K562 (cell line): Measurements from ENCODE around the gene BCL3. TPM values are rescaled to one million over a fixed set of nuclear protein-coding genes. Genes with fewer than 3 reads are reported as not detected.

Experiments
- ARHGAP35 ChIP-seq: fragments of 450-650 bp; IDR thresholded peaks from 2 replicates; pipeline ENCODE4 v1.6.1; 2018; ENCODE audit not compliant: partially characterized antibody
- CREB3 ChIP-seq: fragments of 450-650 bp; conservative IDR thresholded peaks from 2 replicates; pipeline ENCODE4 v1.6.1; 2016; ENCODE audit warnings: missing genetic modification characterization, low read depth, mild to moderate bottlenecking, missing compliant biosample characterization, moderate library complexity
- EP300 ChIP-seq: IDR thresholded peaks from 2 replicates; pipeline ENCODE4 v1.6.1; 2012; ENCODE audit warnings: low read length, improper control_type of control experiment
- ETS2 ChIP-seq: IDR thresholded peaks from 2 replicates; pipeline ENCODE4 v1.6.1; 2016; ENCODE audit warnings: borderline replicate concordance, missing genetic modification characterization, mild to moderate bottlenecking, moderate library complexity, missing compliant biosample characterization; ENCODE audit not compliant: poor library complexity, severe bottlenecking
- FIP1L1 ChIP-seq: fragments of 200-400 bp; formaldehyde crosslinking; IDR thresholded peaks from 2 replicates; pipeline ENCODE4 v1.6.1; 2018; ENCODE audit warnings: mild to moderate bottlenecking, low read depth, low read length; ENCODE audit not compliant: poor library complexity, severe bottlenecking
- ILK ChIP-seq: fragments of 450-650 bp; IDR thresholded peaks from 2 replicates; pipeline ENCODE4 v1.6.1; 2016; ENCODE audit warnings: missing genetic modification characterization, low read depth, mild to moderate bottlenecking, missing compliant biosample characterization, moderate library complexity, borderline replicate concordance
- MTA1 ChIP-seq: fragments of 450-650 bp; IDR thresholded peaks from 2 replicates; pipeline ENCODE4 v1.6.1; 2017; ENCODE audit warnings: borderline replicate concordance
- POLR3A ChIP-seq: IDR thresholded peaks from 2 replicates; pipeline ENCODE4 v1.6.1; 2011; ENCODE audit warnings: borderline replicate concordance, mild to moderate bottlenecking, moderate library complexity; ENCODE audit not compliant: insufficient read length, insufficient read depth; ENCODE audit errors: extremely low read depth
- PPARD ChIP-seq: fragments of 250-450 bp; sonication (Bioruptor Pico); IDR thresholded peaks from 2 replicates; pipeline ENCODE4 v1.8.0; 2022; ENCODE audit warnings: inconsistent platforms, mild to moderate bottlenecking, moderate library complexity
- WHSC1 ChIP-seq: IDR thresholded peaks from one replicate; pipeline ENCODE4 v1.6.1; 2012; ENCODE audit warnings: low read length, control low read depth, inconsistent platforms
- ZC3H11A ChIP-seq: IDR thresholded peaks from 2 replicates; pipeline ENCODE4 v1.6.1; 2012; ENCODE audit warnings: low read depth, low read length, improper control_type of control experiment
- polyA plus RNA-seq, 8 experiments: library from polyadenylated mRNA; depleted of rRNA in 4 of 8; stranded (reverse) in 5 of 8; unstranded in 3 of 8; fragments of >200 nt; fragmentation: Nextera tagmentation in 2 of 8; fragmentation: Illumina TruSeq in 1 of 8; extraction: Ambion mirVana in 2 of 8; extraction: Trizol in 1 of 8; gene quantifications; 2 replicates each; pipeline versions ENCODE4 v1.2.1 to v1.2.3, GENCODE V29; 2011 to 2014; ENCODE audit warnings: inconsistent platforms in 1 of 8, missing spikeins in 1 of 8
- total RNA-seq, 7 experiments: library from RNA; depleted of rRNA in 6 of 7; stranded (reverse); fragments of >200 nt in 6 of 7; fragmentation: Illumina TruSeq in 2 of 7; extraction: Trizol in 2 of 7; gene quantifications; 2 replicates each; pipeline versions ENCODE4 v1.2.1 to v1.2.3, GENCODE V29; 2011 to 2021; ENCODE audit warnings: low replicate concordance in 1 of 7
- TF ChIP-seq, protein P1 (sequence below): fragments of 450-650 bp; IDR thresholded peaks from 2 replicates; pipeline ENCODE4 v1.6.1; 2018; ENCODE audit not compliant: partially characterized antibody
- TF ChIP-seq, protein P2 (sequence below): fragments of 250-450 bp; sonication (Bioruptor Pico); IDR thresholded peaks from 2 replicates; pipeline ENCODE4 v1.4.0; 2020; ENCODE audit warnings: mild to moderate bottlenecking, moderate library complexity, borderline replicate concordance
- TF ChIP-seq, protein P3 (sequence below): sonication (generic); formaldehyde crosslinking; IDR thresholded peaks from 2 replicates; pipeline ENCODE4 v1.8.0; 2022; ENCODE audit warnings: mild to moderate bottlenecking, missing genetic modification reagents, borderline replicate concordance
- TF ChIP-seq, protein P4 (sequence below): fragments of 250-450 bp; sonication (Bioruptor Pico); IDR thresholded peaks from 2 replicates; pipeline ENCODE4 v1.9.0; 2021; ENCODE audit warnings: mild to moderate bottlenecking, inconsistent platforms

BCL3 gene
- total and polyA plus RNA-seq, 9 of the 15 experiments (the other 6 are each of a cell fraction or from before 2014, with no cell fraction given), result 0.03 to 2.4 (median 0.50) TPM; not detected in 1

GRCh38 chr19:44745341-44745831 is 3.1 kb upstream of the BCL3 start (continued):
- TF ChIP-seq, protein P1, sequence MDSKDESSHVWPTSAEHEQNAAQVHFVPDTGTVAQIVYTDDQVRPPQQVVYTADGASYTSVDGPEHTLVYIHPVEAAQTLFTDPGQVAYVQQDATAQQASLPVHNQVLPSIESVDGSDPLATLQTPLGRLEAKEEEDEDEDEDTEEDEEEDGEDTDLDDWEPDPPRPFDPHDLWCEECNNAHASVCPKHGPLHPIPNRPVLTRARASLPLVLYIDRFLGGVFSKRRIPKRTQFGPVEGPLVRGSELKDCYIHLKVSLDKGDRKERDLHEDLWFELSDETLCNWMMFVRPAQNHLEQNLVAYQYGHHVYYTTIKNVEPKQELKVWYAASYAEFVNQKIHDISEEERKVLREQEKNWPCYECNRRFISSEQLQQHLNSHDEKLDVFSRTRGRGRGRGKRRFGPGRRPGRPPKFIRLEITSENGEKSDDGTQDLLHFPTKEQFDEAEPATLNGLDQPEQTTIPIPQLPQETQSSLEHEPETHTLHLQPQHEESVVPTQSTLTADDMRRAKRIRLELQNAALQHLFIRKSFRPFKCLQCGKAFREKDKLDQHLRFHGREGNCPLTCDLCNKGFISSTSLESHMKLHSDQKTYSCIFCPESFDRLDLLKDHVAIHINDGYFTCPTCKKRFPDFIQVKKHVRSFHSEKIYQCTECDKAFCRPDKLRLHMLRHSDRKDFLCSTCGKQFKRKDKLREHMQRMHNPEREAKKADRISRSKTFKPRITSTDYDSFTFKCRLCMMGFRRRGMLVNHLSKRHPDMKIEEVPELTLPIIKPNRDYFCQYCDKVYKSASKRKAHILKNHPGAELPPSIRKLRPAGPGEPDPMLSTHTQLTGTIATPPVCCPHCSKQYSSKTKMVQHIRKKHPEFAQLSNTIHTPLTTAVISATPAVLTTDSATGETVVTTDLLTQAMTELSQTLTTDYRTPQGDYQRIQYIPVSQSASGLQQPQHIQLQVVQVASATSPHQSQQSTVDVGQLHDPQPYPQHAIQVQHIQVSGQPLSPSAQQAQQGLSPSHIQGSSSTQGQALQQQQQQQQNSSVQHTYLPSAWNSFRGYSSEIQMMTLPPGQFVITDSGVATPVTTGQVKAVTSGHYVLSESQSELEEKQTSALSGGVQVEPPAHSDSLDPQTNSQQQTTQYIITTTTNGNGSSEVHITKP, result peak; percentile 20
- TF ChIP-seq MTA1 (0 out of 2 replicates have a peak, but pooled peaks have one; percentile 32), CREB3 (tag) (no peak), PPARD (no peak), FIP1L1 (no peak), ZC3H11A (no peak), ARHGAP35 (peak; percentile 36), POLR3A (no peak), EP300 (no peak), WHSC1 (no peak), ETS2 (no peak), ILK (no peak)
- TF ChIP-seq, protein P2, sequence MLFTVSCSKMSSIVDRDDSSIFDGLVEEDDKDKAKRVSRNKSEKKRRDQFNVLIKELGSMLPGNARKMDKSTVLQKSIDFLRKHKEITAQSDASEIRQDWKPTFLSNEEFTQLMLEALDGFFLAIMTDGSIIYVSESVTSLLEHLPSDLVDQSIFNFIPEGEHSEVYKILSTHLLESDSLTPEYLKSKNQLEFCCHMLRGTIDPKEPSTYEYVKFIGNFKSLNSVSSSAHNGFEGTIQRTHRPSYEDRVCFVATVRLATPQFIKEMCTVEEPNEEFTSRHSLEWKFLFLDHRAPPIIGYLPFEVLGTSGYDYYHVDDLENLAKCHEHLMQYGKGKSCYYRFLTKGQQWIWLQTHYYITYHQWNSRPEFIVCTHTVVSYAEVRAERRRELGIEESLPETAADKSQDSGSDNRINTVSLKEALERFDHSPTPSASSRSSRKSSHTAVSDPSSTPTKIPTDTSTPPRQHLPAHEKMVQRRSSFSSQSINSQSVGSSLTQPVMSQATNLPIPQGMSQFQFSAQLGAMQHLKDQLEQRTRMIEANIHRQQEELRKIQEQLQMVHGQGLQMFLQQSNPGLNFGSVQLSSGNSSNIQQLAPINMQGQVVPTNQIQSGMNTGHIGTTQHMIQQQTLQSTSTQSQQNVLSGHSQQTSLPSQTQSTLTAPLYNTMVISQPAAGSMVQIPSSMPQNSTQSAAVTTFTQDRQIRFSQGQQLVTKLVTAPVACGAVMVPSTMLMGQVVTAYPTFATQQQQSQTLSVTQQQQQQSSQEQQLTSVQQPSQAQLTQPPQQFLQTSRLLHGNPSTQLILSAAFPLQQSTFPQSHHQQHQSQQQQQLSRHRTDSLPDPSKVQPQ (CRISPR knock-in tag), result no peak
- TF ChIP-seq, protein P3, sequence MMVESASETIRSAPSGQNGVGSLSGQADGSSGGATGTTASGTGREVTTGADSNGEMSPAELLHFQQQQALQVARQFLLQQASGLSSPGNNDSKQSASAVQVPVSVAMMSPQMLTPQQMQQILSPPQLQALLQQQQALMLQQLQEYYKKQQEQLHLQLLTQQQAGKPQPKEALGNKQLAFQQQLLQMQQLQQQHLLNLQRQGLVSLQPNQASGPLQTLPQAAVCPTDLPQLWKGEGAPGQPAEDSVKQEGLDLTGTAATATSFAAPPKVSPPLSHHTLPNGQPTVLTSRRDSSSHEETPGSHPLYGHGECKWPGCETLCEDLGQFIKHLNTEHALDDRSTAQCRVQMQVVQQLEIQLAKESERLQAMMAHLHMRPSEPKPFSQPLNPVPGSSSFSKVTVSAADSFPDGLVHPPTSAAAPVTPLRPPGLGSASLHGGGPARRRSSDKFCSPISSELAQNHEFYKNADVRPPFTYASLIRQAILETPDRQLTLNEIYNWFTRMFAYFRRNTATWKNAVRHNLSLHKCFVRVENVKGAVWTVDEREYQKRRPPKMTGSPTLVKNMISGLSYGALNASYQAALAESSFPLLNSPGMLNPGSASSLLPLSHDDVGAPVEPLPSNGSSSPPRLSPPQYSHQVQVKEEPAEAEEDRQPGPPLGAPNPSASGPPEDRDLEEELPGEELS (CRISPR knock-in tag), result no peak
- TF ChIP-seq, protein P4, sequence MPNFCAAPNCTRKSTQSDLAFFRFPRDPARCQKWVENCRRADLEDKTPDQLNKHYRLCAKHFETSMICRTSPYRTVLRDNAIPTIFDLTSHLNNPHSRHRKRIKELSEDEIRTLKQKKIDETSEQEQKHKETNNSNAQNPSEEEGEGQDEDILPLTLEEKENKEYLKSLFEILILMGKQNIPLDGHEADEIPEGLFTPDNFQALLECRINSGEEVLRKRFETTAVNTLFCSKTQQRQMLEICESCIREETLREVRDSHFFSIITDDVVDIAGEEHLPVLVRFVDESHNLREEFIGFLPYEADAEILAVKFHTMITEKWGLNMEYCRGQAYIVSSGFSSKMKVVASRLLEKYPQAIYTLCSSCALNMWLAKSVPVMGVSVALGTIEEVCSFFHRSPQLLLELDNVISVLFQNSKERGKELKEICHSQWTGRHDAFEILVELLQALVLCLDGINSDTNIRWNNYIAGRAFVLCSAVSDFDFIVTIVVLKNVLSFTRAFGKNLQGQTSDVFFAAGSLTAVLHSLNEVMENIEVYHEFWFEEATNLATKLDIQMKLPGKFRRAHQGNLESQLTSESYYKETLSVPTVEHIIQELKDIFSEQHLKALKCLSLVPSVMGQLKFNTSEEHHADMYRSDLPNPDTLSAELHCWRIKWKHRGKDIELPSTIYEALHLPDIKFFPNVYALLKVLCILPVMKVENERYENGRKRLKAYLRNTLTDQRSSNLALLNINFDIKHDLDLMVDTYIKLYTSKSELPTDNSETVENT, result no peak
